Pancreas (tissue), 10 donors: Measurements from ENCODE around the gene SMAD4. TPM values are rescaled to one million over a fixed set of nuclear protein-coding genes. Genes with fewer than 3 reads are reported as not detected.

Source experiments
- ATAC-seq, 4 donors: fragments of 200-7000 bp; cut with Tn5 transposase; one replicate each; pipeline versions ENCODE4 v1.8.0 to v1.9.1; 2020; ENCODE audit warnings: mild to moderate bottlenecking in 4 of 4, moderate library complexity in 4 of 4
- DNase-seq, 6 donors: peaks; one replicate each; pipeline ENCODE4 v3.0.0-alpha.2; 2020
- FAIRE-seq: peaks from 2 replicates; lab custom pipeline; 2012; peaks lifted over from hg19 to GRCh38; lab: Jason Lieb, UNC
- H3K27ac ChIP-seq, 4 donors: fragments of 200-600 bp; sonication (generic); 1 replicate in 3 of 4; 2 replicates in 1 of 4; pipeline versions ENCODE4 v1.5.0 to v1.8.0; 2020
- H3K27me3 ChIP-seq, 4 donors: fragments of 200-600 bp; one replicate each; pipeline ENCODE4 v1.8.0; 2021
- H3K36me3 ChIP-seq, 3 donors: fragments of 200-600 bp; sonication (generic) in 1 of 3; one replicate each; pipeline versions ENCODE4 v1.5.0 to v1.8.0; 2020 to 2021
- H3K4me1 ChIP-seq, 3 donors: fragments of 200-600 bp; one replicate each; pipeline ENCODE4 v1.8.0; 2021
- H3K4me3 ChIP-seq, 4 donors: fragments of 200-600 bp; sonication (generic) in 2 of 4; one replicate each; pipeline versions ENCODE4 v1.5.0 to v1.8.0; 2020 to 2021
- H3K9me3 ChIP-seq, 4 donors: fragments of 200-600 bp; one replicate each; pipeline ENCODE4 v1.8.0; 2021
- WGBS, 2 donors: extraction: QIAGEN DNeasy Blood & Tissue Kit; methylation state at CpG; one replicate each; pipeline ENCODE4 v1.1.7; 2013; 5-methylcytosine and 5-hydroxymethylcytosine counted together
- intact Hi-C, 3 donors: fragments of 100-400 bp; cut with DNase I; formaldehyde crosslinking; loops; one replicate each; pipeline versions ENCODE4 v1.11.1 to v1.14.2; 2022
- polyA plus RNA-seq, 2 donors: library from polyadenylated mRNA; stranded (reverse); fragments of 200-250 nt; gene quantifications; one replicate each; pipeline ENCODE4 v1.2.3, GENCODE V29; 2013
- total RNA-seq, 6 donors: library from RNA; stranded (reverse); fragmentation: NEBNext Ultra II Directional in 4 of 6; extraction: Animal tissue kit (Norgen Biotek cat#: 25700) in 4 of 6; gene quantifications; one replicate each; pipeline versions ENCODE4 v1.2.1 to v1.2.4, GENCODE V29; 2021 to 2023
- TF ChIP-seq, protein P1 (sequence below), 4 donors: fragments of 200-600 bp; sonication (generic) in 3 of 4; IDR thresholded peaks; one replicate each; pipeline versions ENCODE4 v1.5.0 to v1.8.0; 2021; ENCODE audit warnings: antibody characterized with exemption in 4 of 4
- donor health status: healthy with polysubstance abuse.
- donor health status: DM: no; HTN: no; CAD: no; lungs with moderate emphysema.
- donor health status: DM: no; HTN: no; CAD: no.
- donor health status: control.
- donor health status: control.
- donor health status: Bipolar disorder and iron deficiency.
- donor health status: DM: yes; HTN: yes; CAD: no.
- donor health status: DM: no; HTN: no; CAD: no.
- donor health status: DM: no; HTN: no; CAD: no.
- donor health status: DM: yes; HTN: yes; CAD: no.

Gene SMAD4
- total and polyA plus RNA-seq, 8 donors, result 8.6 to 77.6 (median 44.0) TPM

DNA sequence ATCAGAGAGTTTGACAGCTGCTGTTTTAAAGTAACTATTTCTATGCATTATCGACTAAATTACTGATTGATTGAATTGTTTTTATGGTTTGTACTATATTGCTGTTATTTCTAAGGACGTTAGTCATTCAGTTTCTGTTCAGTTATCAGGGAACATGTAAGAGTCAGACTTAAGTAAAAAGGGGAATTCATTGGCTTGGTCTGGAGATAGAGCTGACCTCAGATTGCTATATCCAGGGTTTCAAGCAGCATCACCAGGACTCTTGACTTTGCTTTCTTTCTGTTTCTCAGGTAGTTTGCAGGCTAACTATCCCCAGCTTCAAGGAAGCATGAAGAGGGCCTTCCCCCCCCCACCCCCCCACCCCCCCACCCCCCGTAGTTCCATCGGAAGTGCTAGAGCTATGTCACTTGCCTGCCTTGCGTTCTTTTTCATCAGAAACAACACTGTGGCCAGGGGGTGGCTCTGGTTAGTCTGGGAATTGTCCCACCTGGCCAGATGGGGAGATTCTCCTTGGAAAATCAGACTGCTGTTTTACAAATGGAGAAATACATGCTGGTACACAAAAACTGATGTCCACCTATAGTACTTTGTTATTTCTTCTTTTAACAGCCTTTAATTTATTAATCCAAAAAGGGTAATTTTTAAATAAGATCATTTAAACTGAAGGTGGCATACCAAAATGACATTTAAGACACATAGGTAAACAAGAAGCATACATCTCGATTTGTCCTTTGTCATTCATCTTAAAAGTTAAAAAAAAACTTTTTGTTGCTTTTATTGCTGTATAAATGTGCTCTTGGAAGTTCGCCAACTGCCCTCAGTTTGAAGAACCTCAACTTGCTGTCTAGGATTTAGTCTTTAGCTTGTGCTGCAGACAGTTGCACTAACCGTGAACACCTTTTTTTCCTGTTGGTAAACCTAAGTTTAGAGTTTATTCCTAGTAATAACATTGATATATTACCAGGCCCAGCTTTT lies 9.4 kb downstream of the SMAD4 start:
- TF ChIP-seq, protein P1, sequence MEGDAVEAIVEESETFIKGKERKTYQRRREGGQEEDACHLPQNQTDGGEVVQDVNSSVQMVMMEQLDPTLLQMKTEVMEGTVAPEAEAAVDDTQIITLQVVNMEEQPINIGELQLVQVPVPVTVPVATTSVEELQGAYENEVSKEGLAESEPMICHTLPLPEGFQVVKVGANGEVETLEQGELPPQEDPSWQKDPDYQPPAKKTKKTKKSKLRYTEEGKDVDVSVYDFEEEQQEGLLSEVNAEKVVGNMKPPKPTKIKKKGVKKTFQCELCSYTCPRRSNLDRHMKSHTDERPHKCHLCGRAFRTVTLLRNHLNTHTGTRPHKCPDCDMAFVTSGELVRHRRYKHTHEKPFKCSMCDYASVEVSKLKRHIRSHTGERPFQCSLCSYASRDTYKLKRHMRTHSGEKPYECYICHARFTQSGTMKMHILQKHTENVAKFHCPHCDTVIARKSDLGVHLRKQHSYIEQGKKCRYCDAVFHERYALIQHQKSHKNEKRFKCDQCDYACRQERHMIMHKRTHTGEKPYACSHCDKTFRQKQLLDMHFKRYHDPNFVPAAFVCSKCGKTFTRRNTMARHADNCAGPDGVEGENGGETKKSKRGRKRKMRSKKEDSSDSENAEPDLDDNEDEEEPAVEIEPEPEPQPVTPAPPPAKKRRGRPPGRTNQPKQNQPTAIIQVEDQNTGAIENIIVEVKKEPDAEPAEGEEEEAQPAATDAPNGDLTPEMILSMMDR (IDR thresholded peaks at IDR 0.05), result no peak
- Histone ChIP-seq H3K27ac (peak overlapping the region in 3 of 4 donors; percentile 2 to 62 (median 30)), H3K36me3 (no peaks in the 10 kb centered on the region), H3K4me3 (no peak overlapping the region), H3K9me3 (no peaks in the 10 kb centered on the region), H3K4me1 (peaks cover 25 to 60% (median 45%) of the 10 kb centered on the region in 3 donors), H3K27me3 (no peaks in the 10 kb centered on the region)
- FAIRE-seq (no peak), DNase-seq (peak in 4 of 6 donors; percentile 39 to 54 (median 48)), ATAC-seq (peak; percentile 58 to 76 (median 62))
- intact Hi-C loops, result no loop called here
- 17 to 24% methylated on average over 8 of the region's 8 CpGs for WGBS, 2 donors

DNA sequence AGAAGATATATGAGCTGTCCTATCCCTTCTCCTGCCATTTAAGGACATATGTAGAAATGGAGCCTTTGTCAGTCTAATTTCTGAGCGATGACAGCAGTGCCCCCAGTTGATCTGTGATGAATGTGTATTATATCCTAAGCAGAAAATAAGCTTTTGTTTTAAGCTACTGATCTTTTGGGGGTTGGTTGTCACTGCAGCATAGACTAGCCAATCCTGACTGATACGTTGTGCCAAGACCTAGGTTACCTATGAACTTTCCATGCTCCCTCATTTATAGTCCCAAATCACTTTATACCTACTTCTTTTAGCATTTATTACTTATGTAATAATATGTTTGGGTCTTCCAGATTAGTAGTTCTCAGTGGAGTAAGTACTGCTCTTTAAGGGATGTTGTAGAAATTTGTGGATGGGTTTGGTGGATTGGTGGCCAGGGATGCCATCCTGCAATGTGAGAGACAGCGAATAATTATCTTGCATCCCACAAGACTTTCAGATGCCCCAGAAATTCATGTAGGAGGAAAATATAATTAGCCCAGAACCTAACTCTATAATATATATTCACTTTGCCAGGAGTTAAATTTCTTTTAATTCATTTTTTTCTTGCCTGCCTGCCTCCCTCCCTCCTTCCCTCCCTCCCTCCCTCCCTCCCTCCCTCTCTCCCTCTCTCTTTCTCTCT lies 11.8 kb downstream of the SMAD4 start:
- TF ChIP-seq, protein P1 (IDR thresholded peaks at IDR 0.05), result no peak
- Histone ChIP-seq H3K27me3 (no peaks in the 10 kb centered on the region), H3K27ac (no peak overlapping the region), H3K4me3 (no peak overlapping the region), H3K36me3 (no peaks in the 10 kb centered on the region), H3K4me1 (peaks cover 32 to 55% (median 52%) of the 10 kb centered on the region in 3 donors), H3K9me3 (no peaks in the 10 kb centered on the region)
- no peak for FAIRE-seq
- ATAC-seq, result no peak
- 95 to 97% methylated on average over 3 of the region's 3 CpGs for WGBS, 2 donors
- intact Hi-C loops, result no loop called here
- no peak for DNase-seq

DNA sequence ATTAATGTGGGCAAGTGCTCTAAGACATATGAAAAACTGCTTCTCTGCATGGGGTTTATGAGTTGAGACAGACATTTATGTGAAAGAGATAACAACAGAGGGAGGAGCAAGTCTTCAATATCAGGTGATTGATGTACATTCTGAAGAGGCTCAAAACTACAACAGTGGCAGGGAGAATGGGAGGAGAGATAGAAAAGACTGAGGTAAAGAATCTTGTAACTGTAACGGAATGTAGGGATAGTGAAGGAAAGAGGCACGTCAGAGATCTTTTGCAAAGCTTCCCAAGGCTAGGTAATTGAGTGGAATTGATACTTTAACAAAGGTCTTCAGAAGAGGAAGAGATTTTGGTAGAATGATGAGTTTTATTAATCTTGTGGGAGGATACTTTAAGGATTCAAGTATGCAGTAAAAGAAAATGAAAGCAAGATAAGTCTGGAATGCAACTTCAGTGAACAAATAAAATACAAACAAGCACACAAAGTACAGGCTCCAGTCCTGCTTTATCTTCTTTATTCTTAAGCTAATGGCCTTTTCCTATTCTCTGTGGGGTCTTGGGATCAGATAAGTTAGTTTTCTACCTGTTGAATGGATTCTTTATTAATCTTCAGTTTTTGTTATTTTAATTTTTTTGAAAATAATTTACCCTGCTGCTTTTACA lies 15.0 kb downstream of the SMAD4 start:
- H3K27me3 ChIP-seq, result no peaks in the 10 kb centered on the region
- TF ChIP-seq, protein P1 (IDR thresholded peaks at IDR 0.05), result no peak
- ATAC-seq, result peak in 2 of 4 donors; percentile 59 to 70
- H3K4me3 ChIP-seq, result no peak overlapping the region
- no peak for FAIRE-seq
- H3K9me3 ChIP-seq, result no peaks in the 10 kb centered on the region
- WGBS, 2 donors, result 10 to 24% methylated on average over 2 of the region's 2 CpGs
- intact Hi-C loops, result no loop called here
- H3K4me1 ChIP-seq, result peaks cover 20 to 31% (median 28%) of the 10 kb centered on the region in 3 donors
- no peak for DNase-seq
- H3K36me3 ChIP-seq, result peaks cover 0 to 10% (median 0%) of the 10 kb centered on the region in 3 donors
- no peak overlapping the region for H3K27ac ChIP-seq

DNA sequence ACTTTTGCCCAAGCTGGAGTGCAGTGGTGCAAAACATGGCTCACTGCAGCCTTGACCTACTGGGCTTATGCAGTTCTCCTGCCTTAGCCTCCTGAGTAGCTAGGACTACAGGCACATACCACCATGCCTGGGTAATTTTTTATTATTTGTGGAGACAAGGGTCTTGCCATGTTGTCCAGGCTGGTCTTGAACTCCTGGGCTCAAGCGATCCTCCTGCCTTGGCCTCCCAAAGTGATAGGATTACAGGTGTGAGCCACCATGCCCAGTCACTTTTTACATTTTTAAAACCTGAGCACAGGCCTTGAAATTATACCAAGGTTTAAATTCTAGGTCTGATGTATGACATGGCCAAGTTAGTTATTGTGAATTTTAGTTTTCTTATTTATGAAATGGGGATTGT lies 18.2 kb downstream of the SMAD4 start:
- FAIRE-seq (no peak), DNase-seq (no peak), ATAC-seq (no peak)
- 100% methylated on average over 1 of the region's 1 CpG for WGBS, 2 donors
- Histone ChIP-seq H3K4me1 (peaks cover 16 to 23% (median 19%) of the 10 kb centered on the region in 3 donors), H3K4me3 (no peak overlapping the region), H3K27ac (no peak overlapping the region), H3K27me3 (no peaks in the 10 kb centered on the region), H3K9me3 (no peaks in the 10 kb centered on the region), H3K36me3 (peaks cover 0 to 11% (median 10%) of the 10 kb centered on the region in 3 donors)
- TF ChIP-seq, protein P1 (IDR thresholded peaks at IDR 0.05), result no peak
- intact Hi-C loops, result no loop called here
